CD4-positive, alpha-beta T cell treated with Interleukin-12 subunit alpha and Interleukin-12 subunit beta, for 1 hour (primary cell): ENCODE results near the gene MMP15.
"Not testable (repeated sequence)": the region's sequence is repeated elsewhere in the genome, so short reads cannot be mapped to it uniquely, and the experiment has no call there.

Source experiments
- DNase-seq: peaks from one replicate; pipeline ENCODE4 v3.0.0-alpha.2; 2020

MMP15 gene

GRCh38 chr16:58051821-58052603 is 26.5 kb downstream of the MMP15 start:
- no peak for DNase-seq

- DNase-seq, result no peak
These were observed 28.1 kb downstream of the MMP15 start for GRCh38 chr16:58053682-58054005.

GRCh38 chr16:58054289-58054688 is 28.7 kb downstream of the MMP15 start:
- DNase-seq, result no peak

- no peak for DNase-seq
These were observed 31.0 kb downstream of the MMP15 start for GRCh38 chr16:58056580-58056979.

GRCh38 chr16:58057121-58057520 is 31.6 kb downstream of the MMP15 start:
- no peak for DNase-seq

- DNase-seq, result no peak
These were observed 32.2 kb downstream of the MMP15 start for GRCh38 chr16:58057784-58058183.

GRCh38 chr16:58062821-58063220 is 37.3 kb downstream of the MMP15 start:
- no peak for DNase-seq

GRCh38 chr16:58063377-58064076 is 38.0 kb downstream of the MMP15 start:
- DNase-seq, result no peak

GRCh38 chr16:58070585-58070984 is 45.0 kb downstream of the MMP15 start:
- no peak for DNase-seq

- not testable (repeated sequence) for DNase-seq
These were observed 46.6 kb downstream of the MMP15 start for GRCh38 chr16:58072134-58072533.

- DNase-seq, result not testable (repeated sequence)
These were observed 47.5 kb downstream of the MMP15 start for GRCh38 chr16:58073086-58073485.

GRCh38 chr16:58074657-58075056 is 49.1 kb downstream of the MMP15 start:
- no peak for DNase-seq

GRCh38 chr16:58076514-58076913 is 51.0 kb downstream of the MMP15 start:
- no peak for DNase-seq

- DNase-seq, result no peak
These were observed 52.2 kb downstream of the MMP15 start for GRCh38 chr16:58077796-58078195.

GRCh38 chr16:58080657-58081056 is 55.1 kb downstream of the MMP15 start:
- not testable (repeated sequence) for DNase-seq

- DNase-seq, result no peak
These were observed 56.8 kb downstream of the MMP15 start for GRCh38 chr16:58082381-58082780.

- no peak for DNase-seq
These were observed 59.1 kb downstream of the MMP15 start for GRCh38 chr16:58084635-58085034.

GRCh38 chr16:58085171-58085570 is 59.6 kb downstream of the MMP15 start:
- DNase-seq, result no peak

- no peak for DNase-seq
These were observed 60.2 kb downstream of the MMP15 start for GRCh38 chr16:58085584-58086251.

- no peak for DNase-seq
These were observed 61.0 kb downstream of the MMP15 start for GRCh38 chr16:58086381-58087208.

GRCh38 chr16:58087209-58087913 is 61.8 kb downstream of the MMP15 start:
- no peak for DNase-seq

GRCh38 chr16:58088091-58088490 is 62.5 kb downstream of the MMP15 start:
- DNase-seq, result no peak
